Measurements from ENCODE around the gene LEMD2. TPM values are rescaled to one million over a fixed set of nuclear protein-coding genes. Genes with fewer than 3 reads are reported as not detected.

LEMD2 gene
- polyA plus RNA-seq, 1 donor (not counting 4 experiments of a cell fraction or from before 2014, with no cell fraction given) = 48.6 TPM

DNA sequence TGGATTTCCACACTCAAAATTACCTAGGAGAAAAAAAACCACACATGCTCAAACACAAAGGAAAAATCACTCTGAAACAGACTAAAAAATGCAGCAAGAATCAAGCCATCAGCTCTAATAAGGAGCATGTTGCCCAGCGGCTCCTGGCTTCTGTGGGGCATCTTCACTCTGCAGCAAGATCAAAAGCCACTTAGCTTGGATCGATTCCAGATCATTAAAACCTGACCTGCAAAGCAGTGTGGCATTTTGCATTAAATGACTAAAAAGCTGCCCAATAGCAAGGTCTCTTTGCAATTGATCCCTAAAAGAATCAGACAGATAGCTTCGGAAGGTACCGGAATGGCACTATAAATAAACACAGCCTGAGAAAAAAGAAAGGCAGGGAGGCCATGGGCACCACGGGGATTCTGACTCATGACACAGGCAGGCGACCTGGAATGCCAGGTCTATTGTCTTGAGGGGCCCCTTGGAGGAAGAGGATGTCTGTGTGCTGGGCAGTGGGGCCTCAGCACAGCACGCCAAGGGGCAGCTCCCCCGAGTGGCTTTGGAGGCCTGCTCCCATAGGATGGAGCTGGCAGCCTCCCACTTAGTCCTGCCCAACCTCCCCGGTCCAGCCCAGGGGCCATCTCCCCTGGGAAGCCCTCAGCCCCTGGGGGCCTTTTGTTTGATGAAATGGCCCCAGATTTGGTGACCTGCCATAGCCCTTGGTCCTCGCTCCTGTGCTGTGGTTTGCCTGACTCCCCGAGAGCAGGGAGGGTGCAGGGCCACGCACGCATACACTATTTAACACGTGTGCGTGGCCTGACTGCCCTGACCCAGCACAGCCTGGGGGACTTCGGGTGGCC lies 7.6 kb downstream of the LEMD2 start:
- dilution Hi-C loops (cut with MboI; ENCODE audit: extremely low pct_ligation_motif_present, low sequenced_read_pairs) = no loop called here
- Histone ChIP-seq H3K4me1 (ENCODE audit: control insufficient read depth, extremely low read depth, insufficient read depth, low read length) (peaks cover 13% of the 10 kb centered on the region), H3K79me2 (ENCODE audit: control insufficient read depth, insufficient read depth, low read length) (peaks cover 22% of the 10 kb centered on the region), H4K20me1 (ENCODE audit: control insufficient read depth, extremely low read depth, insufficient read depth, low read length) (no peaks in the 10 kb centered on the region), H3K9ac (ENCODE audit: control insufficient read depth, extremely low read depth, insufficient read depth, low read length) (no peak overlapping the region), H3K4me2 (ENCODE audit: control insufficient read depth, extremely low read depth, insufficient read depth, low read depth, low read length) (no peak overlapping the region), H3K36me3 (ENCODE audit: control insufficient read depth in 2 of 2, extremely low read depth in 1 of 2, insufficient read depth in 2 of 2, low read length in 2 of 2) (peaks cover 48 to 66% of the 10 kb centered on the region in 2 experiments), H3K9me3 (ENCODE audit: control insufficient read depth, low read depth, low read length) (no peaks in the 10 kb centered on the region), H3K27ac (ENCODE audit: control insufficient read depth, insufficient read depth, low read length) (no peak overlapping the region), H3K9me1 (ENCODE audit: control insufficient read depth, extremely low read depth, insufficient read depth, low read length) (no peaks in the 10 kb centered on the region), H2AFZ (ENCODE audit: control insufficient read depth, low read length) (no peak overlapping the region), H3K27me3 (ENCODE audit: control insufficient read depth, extremely low read depth, insufficient read depth, low read length) (no peaks in the 10 kb centered on the region), H3K4me3 (ENCODE audit: control insufficient read depth in 2 of 3, extremely low read depth in 1 of 3, insufficient read depth in 2 of 3, low read depth in 1 of 3, low read length in 3 of 3) (no peak overlapping the region)
- DNase-seq (ENCODE audit: low read depth, low spot score) (no peak), FAIRE-seq (no peak)
- TF ChIP-seq, protein P1, sequence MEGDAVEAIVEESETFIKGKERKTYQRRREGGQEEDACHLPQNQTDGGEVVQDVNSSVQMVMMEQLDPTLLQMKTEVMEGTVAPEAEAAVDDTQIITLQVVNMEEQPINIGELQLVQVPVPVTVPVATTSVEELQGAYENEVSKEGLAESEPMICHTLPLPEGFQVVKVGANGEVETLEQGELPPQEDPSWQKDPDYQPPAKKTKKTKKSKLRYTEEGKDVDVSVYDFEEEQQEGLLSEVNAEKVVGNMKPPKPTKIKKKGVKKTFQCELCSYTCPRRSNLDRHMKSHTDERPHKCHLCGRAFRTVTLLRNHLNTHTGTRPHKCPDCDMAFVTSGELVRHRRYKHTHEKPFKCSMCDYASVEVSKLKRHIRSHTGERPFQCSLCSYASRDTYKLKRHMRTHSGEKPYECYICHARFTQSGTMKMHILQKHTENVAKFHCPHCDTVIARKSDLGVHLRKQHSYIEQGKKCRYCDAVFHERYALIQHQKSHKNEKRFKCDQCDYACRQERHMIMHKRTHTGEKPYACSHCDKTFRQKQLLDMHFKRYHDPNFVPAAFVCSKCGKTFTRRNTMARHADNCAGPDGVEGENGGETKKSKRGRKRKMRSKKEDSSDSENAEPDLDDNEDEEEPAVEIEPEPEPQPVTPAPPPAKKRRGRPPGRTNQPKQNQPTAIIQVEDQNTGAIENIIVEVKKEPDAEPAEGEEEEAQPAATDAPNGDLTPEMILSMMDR (optimal IDR thresholded peaks at IDR 0.05 in 1 of 3, IDR thresholded peaks at IDR 0.05 in 1 of 3, conservative IDR thresholded peaks at IDR 0.05 in 1 of 3; ENCODE audit: extremely low read depth in 1 of 3, insufficient read depth in 2 of 3, low read length in 3 of 3) = no peak
- TF ChIP-seq EZH2 (IDR thresholded peaks at IDR 0.05; ENCODE audit: low read length) = no peak

DNA sequence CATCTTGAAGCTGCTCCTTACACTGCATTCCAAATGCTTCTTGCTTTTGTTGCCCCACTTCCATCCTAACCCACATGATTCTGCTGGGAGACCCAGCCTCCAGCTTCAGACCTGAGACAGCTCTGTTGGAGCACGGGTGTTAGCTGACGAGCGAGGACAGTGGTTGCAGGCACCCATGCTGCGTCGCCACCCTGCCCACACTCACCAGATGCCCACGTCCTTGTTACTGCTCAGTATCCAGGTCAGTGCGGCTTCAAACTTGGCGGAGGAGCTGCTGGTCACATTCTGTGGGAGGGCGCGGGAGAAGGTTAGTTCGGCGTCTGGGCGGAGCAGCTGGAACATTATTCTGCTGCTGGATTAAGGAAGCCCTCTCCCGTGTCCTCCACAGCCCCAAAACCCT lies 9.0 kb downstream of the LEMD2 start:
- dilution Hi-C loops (cut with MboI; ENCODE audit: extremely low pct_ligation_motif_present, low sequenced_read_pairs) = no loop called here
- H3K79me2 ChIP-seq (ENCODE audit: control insufficient read depth, insufficient read depth, low read length) = peaks cover 7% of the 10 kb centered on the region
- no peaks in the 10 kb centered on the region for H3K27me3 ChIP-seq (ENCODE audit: control insufficient read depth, extremely low read depth, insufficient read depth, low read length)
- no peak overlapping the region for H3K4me3 ChIP-seq (ENCODE audit: control insufficient read depth in 2 of 3, extremely low read depth in 1 of 3, insufficient read depth in 2 of 3, low read depth in 1 of 3, low read length in 3 of 3)
- FAIRE-seq (no peak), DNase-seq (ENCODE audit: low read depth, low spot score) (no peak)
- no peak overlapping the region for H2AFZ ChIP-seq (ENCODE audit: control insufficient read depth, low read length)
- peaks cover 55 to 72% of the 10 kb centered on the region in 2 experiments for H3K36me3 ChIP-seq (ENCODE audit: control insufficient read depth in 2 of 2, extremely low read depth in 1 of 2, insufficient read depth in 2 of 2, low read length in 2 of 2)
- H3K9ac ChIP-seq (ENCODE audit: control insufficient read depth, extremely low read depth, insufficient read depth, low read length) = no peak overlapping the region
- H4K20me1 ChIP-seq (ENCODE audit: control insufficient read depth, extremely low read depth, insufficient read depth, low read length) = no peaks in the 10 kb centered on the region
- no peaks in the 10 kb centered on the region for H3K9me3 ChIP-seq (ENCODE audit: control insufficient read depth, low read depth, low read length)
- TF ChIP-seq, protein P1 (optimal IDR thresholded peaks at IDR 0.05 in 1 of 3, IDR thresholded peaks at IDR 0.05 in 1 of 3, conservative IDR thresholded peaks at IDR 0.05 in 1 of 3; ENCODE audit: extremely low read depth in 1 of 3, insufficient read depth in 2 of 3, low read length in 3 of 3) = no peak
- TF ChIP-seq EZH2 (IDR thresholded peaks at IDR 0.05; ENCODE audit: low read length) = no peak
- H3K9me1 ChIP-seq (ENCODE audit: control insufficient read depth, extremely low read depth, insufficient read depth, low read length) = no peaks in the 10 kb centered on the region
- no peak overlapping the region for H3K4me2 ChIP-seq (ENCODE audit: control insufficient read depth, extremely low read depth, insufficient read depth, low read depth, low read length)
- H3K4me1 ChIP-seq (ENCODE audit: control insufficient read depth, extremely low read depth, insufficient read depth, low read length) = peaks cover 9% of the 10 kb centered on the region
- H3K27ac ChIP-seq (ENCODE audit: control insufficient read depth, insufficient read depth, low read length) = no peak overlapping the region

All from keratinocyte (primary cell).